Tibial nerve (tissue), 3 donors: ENCODE measurements around the gene CAND1.

Experiments used
- POLR2A ChIP-seq, 2 donors: fragments of 450-650 bp; IDR thresholded peaks; one replicate each; pipeline ENCODE4 v1.6.1; 2017; ENCODE audit warnings: antibody characterized with exemption in 2 of 2, mild to moderate bottlenecking in 2 of 2, moderate library complexity in 2 of 2
- TF ChIP-seq, protein P1 (sequence below), 5 experiments: fragments of 200-600 bp in 3 of 5; fragments of 450-650 bp in 2 of 5; sonication (generic) in 3 of 5; IDR thresholded peaks; one replicate each; pipeline ENCODE4 v1.5.1; 2016 to 2019; ENCODE audit warnings: antibody characterized with exemption in 5 of 5, mild to moderate bottlenecking in 3 of 5, moderate library complexity in 2 of 5

- TF ChIP-seq, protein P1, sequence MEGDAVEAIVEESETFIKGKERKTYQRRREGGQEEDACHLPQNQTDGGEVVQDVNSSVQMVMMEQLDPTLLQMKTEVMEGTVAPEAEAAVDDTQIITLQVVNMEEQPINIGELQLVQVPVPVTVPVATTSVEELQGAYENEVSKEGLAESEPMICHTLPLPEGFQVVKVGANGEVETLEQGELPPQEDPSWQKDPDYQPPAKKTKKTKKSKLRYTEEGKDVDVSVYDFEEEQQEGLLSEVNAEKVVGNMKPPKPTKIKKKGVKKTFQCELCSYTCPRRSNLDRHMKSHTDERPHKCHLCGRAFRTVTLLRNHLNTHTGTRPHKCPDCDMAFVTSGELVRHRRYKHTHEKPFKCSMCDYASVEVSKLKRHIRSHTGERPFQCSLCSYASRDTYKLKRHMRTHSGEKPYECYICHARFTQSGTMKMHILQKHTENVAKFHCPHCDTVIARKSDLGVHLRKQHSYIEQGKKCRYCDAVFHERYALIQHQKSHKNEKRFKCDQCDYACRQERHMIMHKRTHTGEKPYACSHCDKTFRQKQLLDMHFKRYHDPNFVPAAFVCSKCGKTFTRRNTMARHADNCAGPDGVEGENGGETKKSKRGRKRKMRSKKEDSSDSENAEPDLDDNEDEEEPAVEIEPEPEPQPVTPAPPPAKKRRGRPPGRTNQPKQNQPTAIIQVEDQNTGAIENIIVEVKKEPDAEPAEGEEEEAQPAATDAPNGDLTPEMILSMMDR (IDR thresholded peaks at IDR 0.05), result no peak
- no peak for TF ChIP-seq POLR2A (IDR thresholded peaks at IDR 0.05)
Measured at GRCh38 chr12:67362526-67362925, 93.4 kb downstream of the CAND1 start.
